COLO668 (cell line): ENCODE measurements around the gene NRG3.

ENCODE experiments used
- DNase-seq: peaks from one replicate; lab custom pipeline; 2025; ENCODE audit not compliant: unreplicated experiment; lab: John Stamatoyannopoulos, UW

NRG3 gene

GRCh38 chr10:82880776-82881290 lies 1005.8 kb downstream of the NRG3 start:
- DNase-seq = no peak

GRCh38 chr10:82882722-82883121 lies 1007.7 kb downstream of the NRG3 start:
- no peak for DNase-seq

- DNase-seq = no peak
These were observed 1008.6 kb downstream of the NRG3 start for GRCh38 chr10:82883603-82884002.

GRCh38 chr10:82887488-82887887 lies 1012.5 kb downstream of the NRG3 start:
- DNase-seq = peak; percentile 0

- no peak for DNase-seq
These were observed 1013.9 kb downstream of the NRG3 start for GRCh38 chr10:82888809-82889455.

- no peak for DNase-seq
These were observed 1014.7 kb downstream of the NRG3 start for GRCh38 chr10:82889728-82890127.

GRCh38 chr10:82890573-82890972 lies 1015.6 kb downstream of the NRG3 start:
- no peak for DNase-seq

GRCh38 chr10:82908096-82908495 lies 1033.1 kb downstream of the NRG3 start:
- DNase-seq = no peak

GRCh38 chr10:82908751-82909150 lies 1033.8 kb downstream of the NRG3 start:
- no peak for DNase-seq

GRCh38 chr10:82910301-82910700 lies 1035.3 kb downstream of the NRG3 start:
- DNase-seq = no peak

GRCh38 chr10:82914655-82915136 lies 1039.7 kb downstream of the NRG3 start:
- DNase-seq = no peak

- DNase-seq = no peak
These were observed 1041.9 kb downstream of the NRG3 start for GRCh38 chr10:82916941-82917340.

- no peak for DNase-seq
These were observed 1043.0 kb downstream of the NRG3 start for GRCh38 chr10:82918022-82918421.

GRCh38 chr10:82922046-82922445 lies 1047.1 kb downstream of the NRG3 start:
- no peak for DNase-seq

GRCh38 chr10:82922755-82923154 lies 1047.8 kb downstream of the NRG3 start:
- no peak for DNase-seq

- DNase-seq = no peak
These were observed 1049.7 kb downstream of the NRG3 start for GRCh38 chr10:82924711-82925110.

GRCh38 chr10:82925547-82925946 lies 1050.6 kb downstream of the NRG3 start:
- DNase-seq = no peak

GRCh38 chr10:82932451-82932850 lies 1057.5 kb downstream of the NRG3 start:
- no peak for DNase-seq

GRCh38 chr10:82934429-82934828 lies 1059.4 kb downstream of the NRG3 start:
- no peak for DNase-seq

- DNase-seq = no peak
These were observed 1060.0 kb downstream of the NRG3 start for GRCh38 chr10:82934947-82935346.

- DNase-seq = no peak
These were observed 1063.3 kb downstream of the NRG3 start for GRCh38 chr10:82938331-82938730.

- DNase-seq = no peak
These were observed 1067.5 kb downstream of the NRG3 start for GRCh38 chr10:82942286-82943099.
